LNCAP (cell line): ENCODE data around the gene CYFIP2.

Source experiments
- CTCF ChIP-seq: fragments of 450-650 bp; IDR thresholded peaks from 2 replicates; pipeline ENCODE4 v1.5.1; 2017; ENCODE audit warnings: mild to moderate bottlenecking

Gene CYFIP2

DNA sequence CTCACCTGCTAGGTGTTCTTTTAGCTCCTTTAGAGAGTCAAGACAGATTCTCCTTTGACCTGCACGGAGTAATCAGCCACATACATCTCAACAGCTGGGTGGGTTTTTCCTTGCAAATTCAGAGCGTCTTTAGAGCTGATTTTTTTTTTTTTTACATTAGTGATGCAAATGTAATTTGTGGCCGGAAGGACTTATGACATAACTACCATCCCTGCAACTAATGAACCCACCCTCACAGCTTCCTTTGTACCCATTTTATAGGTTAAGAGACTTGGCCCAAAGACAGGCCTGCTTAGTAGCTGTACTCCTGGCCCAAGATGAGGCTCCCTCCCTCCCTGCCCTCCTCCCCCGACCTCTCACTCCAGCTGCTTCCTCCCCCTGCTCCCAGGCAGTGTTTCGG is 124.2 kb downstream of the CYFIP2 start:
- no peak for TF ChIP-seq CTCF

- no peak for TF ChIP-seq CTCF
Measured at GRCh38 chr5:157390551-157391297, 124.8 kb downstream of the CYFIP2 start.

- TF ChIP-seq CTCF = no peak
Measured at GRCh38 chr5:157398305-157398704, 132.4 kb downstream of the CYFIP2 start.

GRCh38 chr5:157400741-157401495 is 135.0 kb downstream of the CYFIP2 start:
- no peak for TF ChIP-seq CTCF

DNA sequence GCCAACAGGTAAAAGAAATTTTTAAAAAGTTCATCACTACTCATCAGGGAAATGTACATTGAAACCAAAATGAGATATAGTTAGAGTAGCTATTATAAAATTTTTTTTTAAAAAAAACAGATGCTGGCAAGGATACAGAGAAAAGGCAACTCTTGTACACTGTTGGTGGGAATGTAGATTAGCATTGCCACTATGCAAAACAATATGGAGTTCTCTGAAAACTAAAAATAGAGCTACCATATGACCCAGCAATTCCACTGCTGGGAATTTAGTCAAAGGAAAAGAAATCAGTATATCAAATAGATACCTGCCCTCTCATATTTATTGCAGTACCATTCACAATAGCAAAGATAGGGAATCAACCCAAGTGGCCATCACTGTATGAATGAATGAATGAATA is 149.9 kb downstream of the CYFIP2 start:
- TF ChIP-seq CTCF = no peak

DNA sequence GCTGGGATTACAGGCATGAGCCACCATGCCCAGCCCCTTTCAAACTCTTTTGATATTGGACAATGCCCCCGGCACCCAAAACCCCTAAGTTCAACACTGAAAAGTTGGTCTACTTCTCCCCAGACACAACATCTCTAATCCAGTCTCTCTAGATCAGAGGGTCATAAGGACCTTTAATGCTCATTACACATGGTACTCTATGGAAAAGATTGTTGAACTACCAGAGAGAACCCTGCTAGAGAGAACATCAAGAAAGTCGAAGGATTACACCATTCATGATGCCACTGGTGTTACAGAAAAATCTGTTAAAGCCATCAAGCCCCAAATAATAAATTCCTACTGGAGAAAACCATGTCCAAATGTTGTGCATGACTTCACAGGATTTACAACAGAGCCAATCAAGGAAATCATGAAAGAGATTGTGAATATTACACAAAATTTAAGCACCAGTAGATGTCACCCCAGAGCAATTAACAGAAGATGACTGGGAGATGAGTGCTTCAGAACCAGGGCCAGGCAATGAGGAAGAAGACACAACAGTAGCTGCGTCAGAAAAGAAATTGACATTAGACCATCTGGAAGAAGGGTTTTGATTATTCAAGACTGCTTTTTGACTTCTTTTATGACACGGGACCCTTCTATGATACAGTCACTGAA is 165.7 kb downstream of the CYFIP2 start:
- TF ChIP-seq CTCF = peak; percentile 50

GRCh38 chr5:157434096-157434495 is 168.2 kb downstream of the CYFIP2 start:
- no peak for TF ChIP-seq CTCF
